Endometrium (tissue), 2 donors: ENCODE results near the gene CRACR2A.

Experiments used
- FAIRE-seq: peaks from 2 replicates; lab custom pipeline; 2012; peaks lifted over from hg19 to GRCh38; lab: Jason Lieb, UNC
- donor health status: control.
- donor health status: control.

Gene CRACR2A

GRCh38 chr12:3615862-3616261 lies 137.0 kb downstream of the CRACR2A start:
- FAIRE-seq = no peak

GRCh38 chr12:3614806-3615466 lies 138.0 kb downstream of the CRACR2A start:
- no peak for FAIRE-seq

- FAIRE-seq = no peak
Measured at GRCh38 chr12:3613641-3614395, 139.1 kb downstream of the CRACR2A start.

- no peak for FAIRE-seq
Measured at GRCh38 chr12:3611860-3612703, 140.8 kb downstream of the CRACR2A start.

GRCh38 chr12:3607821-3608220 lies 145.1 kb downstream of the CRACR2A start:
- no peak for FAIRE-seq

- FAIRE-seq = no peak
Measured at GRCh38 chr12:3607039-3607720, 145.7 kb downstream of the CRACR2A start.

GRCh38 chr12:3606128-3606527 lies 146.8 kb downstream of the CRACR2A start:
- FAIRE-seq = no peak

GRCh38 chr12:3605692-3606091 lies 147.2 kb downstream of the CRACR2A start:
- FAIRE-seq = no peak

- no peak for FAIRE-seq
Measured at GRCh38 chr12:3604748-3605586, 147.9 kb downstream of the CRACR2A start.

GRCh38 chr12:3604286-3604685 lies 148.6 kb downstream of the CRACR2A start:
- no peak for FAIRE-seq

- FAIRE-seq = no peak
Measured at GRCh38 chr12:3603576-3603975, 149.3 kb downstream of the CRACR2A start.

GRCh38 chr12:3602488-3602887 lies 150.4 kb downstream of the CRACR2A start:
- no peak for FAIRE-seq

GRCh38 chr12:3601461-3602150 lies 151.3 kb downstream of the CRACR2A start:
- no peak for FAIRE-seq

- FAIRE-seq = no peak
Measured at GRCh38 chr12:3600951-3601350, 152.0 kb downstream of the CRACR2A start.

GRCh38 chr12:3600039-3600720 lies 152.7 kb downstream of the CRACR2A start:
- no peak for FAIRE-seq

GRCh38 chr12:3598896-3599860 lies 153.7 kb downstream of the CRACR2A start:
- FAIRE-seq = no peak

- no peak for FAIRE-seq
Measured at GRCh38 chr12:3597526-3598210, 155.2 kb downstream of the CRACR2A start.

- no peak for FAIRE-seq
Measured at GRCh38 chr12:3596703-3597415, 156.1 kb downstream of the CRACR2A start.
